Activated T-cell treated with anti-CD3 and anti-CD28 coated beads, Interleukin-2, amount 50 U/mL, for 72 hours (primary cell): Measurements from ENCODE around the gene ATG2B. TPM values are rescaled to one million over a fixed set of nuclear protein-coding genes. Genes with fewer than 3 reads are reported as not detected.

Experiments used
- ATAC-seq, 2 donors: fragments of 150-1000 bp; cut with Tn5 transposase; replicated peaks in 1 of 2; 2 replicates each; pipeline ENCODE4 v1.10.0; 2021; ENCODE audit warnings: moderate library complexity in 2 of 2, mild to moderate bottlenecking in 1 of 2
- DNase-seq, 2 donors: peaks; one replicate each; pipeline ENCODE4 v3.0.0; 2021 to 2022; ENCODE audit warnings: mixed read lengths in 1 of 2
- H3K27ac Mint-ChIP-seq: one replicate; pipeline ENCODE4 v1.8.0; 2022; ENCODE audit warnings: mild to moderate bottlenecking, moderate library complexity, mixed read lengths
- H3K27me3 Mint-ChIP-seq: one replicate; pipeline ENCODE4 v1.8.0; 2022; ENCODE audit warnings: low read depth, mixed read lengths
- H3K36me3 Mint-ChIP-seq, 2 donors: one replicate each; pipeline ENCODE4 v1.8.0; 2022; ENCODE audit warnings: mixed read lengths in 2 of 2, mild to moderate bottlenecking in 1 of 2; ENCODE audit not compliant: insufficient read depth in 2 of 2
- H3K4me1 Mint-ChIP-seq: one replicate; pipeline ENCODE4 v1.8.0; 2022; ENCODE audit warnings: low read depth, mixed read lengths
- H3K4me3 Mint-ChIP-seq, 2 donors: one replicate each; pipeline ENCODE4 v1.8.0; 2022; ENCODE audit warnings: mild to moderate bottlenecking in 2 of 2, mixed read lengths in 2 of 2, moderate library complexity in 2 of 2
- H3K9me3 Mint-ChIP-seq, 2 donors: one replicate each; pipeline ENCODE4 v1.8.0; 2022; ENCODE audit warnings: mixed read lengths in 2 of 2
- total RNA-seq, 2 donors: library from RNA; stranded (reverse); gene quantifications; one replicate each; pipeline ENCODE4 v1.2.3, GENCODE V29; 2022

The ATG2B gene
- total RNA-seq, 2 donors from 2014 or later = 22.9 to 28.3 TPM

GRCh38 chr14:96260341-96260821 lies 102.8 kb downstream of the ATG2B start:
- Mint-ChIP-seq H3K27me3 (peaks cover 27% of the 10 kb centered on the region), H3K36me3 (no peaks in the 10 kb centered on the region), H3K9me3 (no peaks in the 10 kb centered on the region), H3K27ac (no peak overlapping the region), H3K4me3 (no peak overlapping the region), H3K4me1 (no peaks in the 10 kb centered on the region)
- DNase-seq = no peak
- ATAC-seq = no peak

- no peak overlapping the region for H3K27ac Mint-ChIP-seq
- ATAC-seq = no peak
- H3K36me3 Mint-ChIP-seq = no peaks in the 10 kb centered on the region
- peaks cover 38% of the 10 kb centered on the region for H3K27me3 Mint-ChIP-seq
- H3K4me3 Mint-ChIP-seq = no peak overlapping the region
- DNase-seq = no peak
- H3K9me3 Mint-ChIP-seq = no peaks in the 10 kb centered on the region
- H3K4me1 Mint-ChIP-seq = no peaks in the 10 kb centered on the region
Measured at GRCh38 chr14:96257900-96258299, 105.2 kb downstream of the ATG2B start.

DNA sequence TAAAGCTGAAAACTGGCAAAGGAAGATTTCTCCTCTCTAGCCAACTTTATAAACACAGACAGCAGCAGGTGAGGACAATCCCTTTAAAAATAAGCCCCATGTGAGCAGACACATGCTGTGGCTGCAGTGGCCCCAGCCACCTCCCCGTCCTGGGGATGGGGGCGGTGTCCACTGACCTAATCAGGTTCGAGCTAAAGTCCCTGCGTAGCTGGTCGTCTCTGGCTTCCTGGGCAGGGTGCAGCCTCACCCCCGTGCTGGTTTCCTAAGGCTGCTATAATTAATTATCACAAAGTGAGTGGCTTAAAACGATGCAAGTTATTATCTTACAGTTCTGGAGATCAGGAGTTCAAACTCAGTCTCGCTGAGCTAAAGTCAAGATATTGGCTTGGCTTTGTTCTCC lies 106.1 kb downstream of the ATG2B start:
- no peak for DNase-seq
- H3K4me3 Mint-ChIP-seq = no peak overlapping the region
- H3K27me3 Mint-ChIP-seq = peaks cover 41% of the 10 kb centered on the region
- ATAC-seq = no peak
- H3K9me3 Mint-ChIP-seq = no peaks in the 10 kb centered on the region
- H3K4me1 Mint-ChIP-seq = no peaks in the 10 kb centered on the region
- H3K36me3 Mint-ChIP-seq = no peaks in the 10 kb centered on the region
- H3K27ac Mint-ChIP-seq = no peak overlapping the region

GRCh38 chr14:96256407-96256806 lies 106.7 kb downstream of the ATG2B start:
- H3K27ac Mint-ChIP-seq = no peak overlapping the region
- no peak overlapping the region for H3K4me3 Mint-ChIP-seq
- H3K4me1 Mint-ChIP-seq = no peaks in the 10 kb centered on the region
- H3K36me3 Mint-ChIP-seq = no peaks in the 10 kb centered on the region
- no peaks in the 10 kb centered on the region for H3K9me3 Mint-ChIP-seq
- H3K27me3 Mint-ChIP-seq = peaks cover 47% of the 10 kb centered on the region
- DNase-seq (no peak), ATAC-seq (no peak)

DNA sequence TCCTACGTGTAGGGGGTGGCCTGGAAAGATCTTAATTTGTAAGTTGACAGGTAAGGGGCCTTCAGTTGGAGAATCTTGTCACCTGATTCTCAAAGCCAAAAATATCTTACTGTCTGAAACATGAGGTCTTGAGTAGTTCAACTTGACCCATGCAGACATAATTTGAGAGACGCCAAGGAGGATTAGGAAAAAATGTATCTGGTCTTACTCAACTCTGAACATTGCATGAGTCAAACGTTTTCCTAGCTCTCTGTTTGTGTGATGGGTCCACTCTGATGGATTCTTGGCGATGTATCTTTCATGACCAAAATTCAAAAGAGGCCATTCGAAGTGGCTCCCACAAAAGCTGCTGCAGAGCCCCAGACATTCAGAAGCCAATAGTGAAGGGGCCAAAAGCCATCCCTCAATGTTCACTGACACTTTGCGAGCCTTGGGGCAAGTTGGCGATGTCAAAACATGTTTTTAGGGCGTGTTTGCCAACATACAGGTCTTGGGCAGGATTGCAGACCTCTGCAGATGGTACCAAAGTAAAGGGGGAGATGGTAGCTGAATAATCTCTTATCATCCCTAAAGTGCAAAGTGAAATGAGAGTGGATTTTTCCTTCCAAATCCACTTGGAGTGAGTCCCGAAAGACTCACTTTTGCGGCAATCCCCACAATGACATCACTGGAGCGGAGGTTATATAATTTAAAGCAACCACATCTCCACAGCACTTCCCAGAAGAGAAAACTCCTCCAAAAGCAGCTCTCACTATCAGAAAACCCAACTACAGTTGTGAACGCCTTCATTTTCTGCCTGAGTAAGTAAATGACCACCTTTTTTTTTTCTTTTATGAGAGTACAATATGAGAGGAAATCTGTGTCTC lies 107.4 kb downstream of the ATG2B start, which contains the start of gene BDKRB1:
BDKRB1 (plus strand) TSS at position 710 of the 866 bp plus-strand sequence. CDS start 7,473 bp downstream, outside the sequence.
- DNase-seq = no peak
- no peak within 1 kb of the TSS for H3K4me3 Mint-ChIP-seq
- H3K36me3 Mint-ChIP-seq = no peaks in the 10 kb centered on the region
- H3K27ac Mint-ChIP-seq = no peak within 1 kb of the TSS
- H3K27me3 Mint-ChIP-seq = peaks cover 44% of the 10 kb centered on the region
- H3K9me3 Mint-ChIP-seq = no peaks in the 10 kb centered on the region
- no peak for ATAC-seq
- no peaks in the 10 kb centered on the region for H3K4me1 Mint-ChIP-seq

DNA sequence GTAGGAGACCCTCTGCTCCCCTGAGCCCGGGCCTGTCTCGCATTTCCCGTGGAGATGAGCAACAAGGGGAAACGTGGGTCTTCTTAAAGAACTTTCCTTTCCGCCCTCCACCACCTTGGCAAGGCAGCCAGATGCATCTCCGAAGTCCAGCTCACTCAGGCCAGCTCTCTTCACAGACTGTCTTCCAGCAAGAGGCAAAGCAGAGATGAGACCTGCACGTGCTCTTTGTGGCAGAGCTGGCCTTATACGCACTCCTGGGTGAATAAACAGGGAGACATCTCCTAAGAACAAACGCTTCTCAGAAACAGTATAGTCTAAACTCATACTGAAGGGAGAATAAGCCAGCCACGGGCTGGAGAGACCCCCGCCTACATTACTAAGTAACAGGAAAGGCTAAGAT lies 108.5 kb downstream of the ATG2B start:
- no peak overlapping the region for H3K27ac Mint-ChIP-seq
- ATAC-seq (no peak), DNase-seq (no peak)
- no peaks in the 10 kb centered on the region for H3K9me3 Mint-ChIP-seq
- peaks cover 37% of the 10 kb centered on the region for H3K27me3 Mint-ChIP-seq
- H3K4me1 Mint-ChIP-seq = no peaks in the 10 kb centered on the region
- H3K36me3 Mint-ChIP-seq = no peaks in the 10 kb centered on the region
- H3K4me3 Mint-ChIP-seq = no peak overlapping the region

- H3K4me3 Mint-ChIP-seq = no peak overlapping the region
- DNase-seq = no peak
- H3K4me1 Mint-ChIP-seq = no peaks in the 10 kb centered on the region
- peaks cover 37% of the 10 kb centered on the region for H3K27me3 Mint-ChIP-seq
- ATAC-seq = no peak
- no peaks in the 10 kb centered on the region for H3K36me3 Mint-ChIP-seq
- H3K27ac Mint-ChIP-seq = no peak overlapping the region
- H3K9me3 Mint-ChIP-seq = no peaks in the 10 kb centered on the region
Measured at GRCh38 chr14:96252999-96253539, 110.1 kb downstream of the ATG2B start.

DNA sequence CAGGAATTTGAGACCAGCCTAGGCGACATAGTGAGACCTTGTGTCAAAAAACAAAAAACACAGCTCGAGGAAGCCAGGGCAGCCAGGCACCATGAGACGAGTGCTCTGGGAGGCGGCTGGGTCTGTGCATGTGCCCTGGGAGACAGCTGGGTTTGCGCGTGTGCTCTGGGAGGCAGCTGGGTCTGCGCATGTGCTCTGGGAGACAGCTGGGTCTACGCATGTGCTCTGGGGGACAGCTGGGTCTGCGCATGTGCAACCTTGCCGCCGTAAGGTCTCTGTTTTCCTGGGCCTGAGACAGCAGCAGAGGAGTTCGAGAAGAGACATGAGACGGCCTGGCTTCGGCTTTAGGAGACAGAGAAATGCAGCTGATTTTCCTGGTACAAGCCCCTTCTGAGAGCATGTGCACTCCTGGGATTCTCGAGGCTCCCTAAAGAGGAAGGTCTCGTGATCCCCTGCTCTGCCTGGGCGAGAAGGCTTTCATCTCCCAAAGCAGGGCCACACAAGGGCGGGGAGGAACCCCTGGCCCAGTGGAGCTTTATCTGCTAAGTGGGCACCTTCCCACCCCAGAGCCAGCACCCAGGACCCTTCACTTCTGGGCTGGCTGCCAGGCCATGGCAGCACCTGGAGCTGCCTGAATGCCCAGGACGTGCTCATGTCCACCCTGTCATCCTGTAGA lies 110.7 kb downstream of the ATG2B start:
- Mint-ChIP-seq H3K27me3 (peaks cover 34% of the 10 kb centered on the region), H3K4me1 (no peaks in the 10 kb centered on the region), H3K9me3 (no peaks in the 10 kb centered on the region), H3K4me3 (no peak overlapping the region), H3K27ac (no peak overlapping the region), H3K36me3 (no peaks in the 10 kb centered on the region)
- ATAC-seq (no peak), DNase-seq (no peak)

- Mint-ChIP-seq H3K36me3 (no peaks in the 10 kb centered on the region), H3K27ac (no peak overlapping the region), H3K4me3 (no peak overlapping the region), H3K4me1 (no peaks in the 10 kb centered on the region), H3K27me3 (peaks cover 27% of the 10 kb centered on the region), H3K9me3 (no peaks in the 10 kb centered on the region)
- no peak for ATAC-seq
- DNase-seq = no peak
Measured at GRCh38 chr14:96251656-96252155, 111.4 kb downstream of the ATG2B start.

DNA sequence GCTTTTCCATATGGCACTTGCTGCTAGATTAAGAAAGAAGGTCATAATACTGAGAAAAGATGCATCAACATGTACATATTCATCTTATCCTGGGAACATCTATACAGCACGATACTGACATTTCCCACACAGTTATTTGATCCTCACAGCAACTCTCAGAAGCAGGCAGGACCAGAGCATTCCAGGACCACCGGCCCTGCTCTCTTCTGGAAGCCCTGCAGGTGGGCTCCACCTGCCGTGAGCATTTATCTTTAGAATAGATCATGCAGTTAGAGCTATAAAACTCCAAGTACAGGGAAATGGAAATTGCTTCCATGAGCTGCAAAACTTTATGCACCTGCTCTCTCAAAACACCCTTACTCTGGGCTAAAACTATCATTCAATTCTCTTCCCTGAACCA lies 112.7 kb downstream of the ATG2B start:
- Mint-ChIP-seq H3K4me3 (no peak overlapping the region), H3K36me3 (no peaks in the 10 kb centered on the region), H3K9me3 (no peaks in the 10 kb centered on the region), H3K27me3 (peaks cover 24% of the 10 kb centered on the region), H3K4me1 (no peaks in the 10 kb centered on the region), H3K27ac (no peak overlapping the region)
- DNase-seq (no peak), ATAC-seq (no peak)

GRCh38 chr14:96249029-96249428 lies 114.1 kb downstream of the ATG2B start:
- H3K4me1 Mint-ChIP-seq = no peaks in the 10 kb centered on the region
- no peaks in the 10 kb centered on the region for H3K9me3 Mint-ChIP-seq
- peaks cover 24% of the 10 kb centered on the region for H3K27me3 Mint-ChIP-seq
- H3K36me3 Mint-ChIP-seq = no peaks in the 10 kb centered on the region
- no peak overlapping the region for H3K4me3 Mint-ChIP-seq
- no peak for DNase-seq
- no peak for ATAC-seq
- H3K27ac Mint-ChIP-seq = no peak overlapping the region

- Mint-ChIP-seq H3K4me3 (no peak overlapping the region), H3K4me1 (no peaks in the 10 kb centered on the region), H3K27ac (no peak overlapping the region), H3K36me3 (no peaks in the 10 kb centered on the region), H3K9me3 (no peaks in the 10 kb centered on the region), H3K27me3 (peaks cover 9% of the 10 kb centered on the region)
- no peak for DNase-seq
- ATAC-seq = no peak
Measured at GRCh38 chr14:96247031-96247430, 116.1 kb downstream of the ATG2B start.

- Mint-ChIP-seq H3K27me3 (peaks cover 4% of the 10 kb centered on the region), H3K4me1 (no peaks in the 10 kb centered on the region), H3K4me3 (no peak overlapping the region), H3K9me3 (no peaks in the 10 kb centered on the region), H3K36me3 (no peaks in the 10 kb centered on the region), H3K27ac (no peak overlapping the region)
- no peak for ATAC-seq
- DNase-seq = no peak
Measured at GRCh38 chr14:96246539-96246847, 116.6 kb downstream of the ATG2B start.
